Measurements from ENCODE around the gene FHAD1.
"Not testable (repeated sequence)": the region's sequence is repeated elsewhere in the genome, so short reads cannot be mapped to it uniquely, and the experiment has no call there.

The FHAD1 gene

GRCh38 chr1:15381805-15382204 is 134.8 kb downstream of the FHAD1 start:
- no peak for DNase-seq

- DNase-seq: no peak
These were observed 135.8 kb downstream of the FHAD1 start for GRCh38 chr1:15382601-15383518.

GRCh38 chr1:15383810-15384209 is 136.8 kb downstream of the FHAD1 start:
- DNase-seq: no peak

GRCh38 chr1:15384301-15384901 is 137.4 kb downstream of the FHAD1 start:
- no peak for DNase-seq

GRCh38 chr1:15385420-15385819 is 138.4 kb downstream of the FHAD1 start:
- DNase-seq: no peak

- DNase-seq: no peak
These were observed 139.2 kb downstream of the FHAD1 start for GRCh38 chr1:15386164-15386749.

GRCh38 chr1:15388201-15388880 is 141.3 kb downstream of the FHAD1 start:
- DNase-seq: no peak

- DNase-seq: not testable (repeated sequence)
These were observed 142.8 kb downstream of the FHAD1 start for GRCh38 chr1:15389828-15390227.

- no peak for DNase-seq
These were observed 143.6 kb downstream of the FHAD1 start for GRCh38 chr1:15390667-15391066.

GRCh38 chr1:15391366-15391765 is 144.3 kb downstream of the FHAD1 start:
- no peak for DNase-seq

GRCh38 chr1:15393475-15394257 is 146.6 kb downstream of the FHAD1 start:
- no peak for DNase-seq

GRCh38 chr1:15394258-15394690 is 147.3 kb downstream of the FHAD1 start:
- DNase-seq: no peak

- DNase-seq: no peak
These were observed 150.2 kb downstream of the FHAD1 start for GRCh38 chr1:15397236-15397635.

GRCh38 chr1:15399710-15400109 is 152.7 kb downstream of the FHAD1 start:
- DNase-seq: no peak

GRCh38 chr1:15400627-15401026 is 153.6 kb downstream of the FHAD1 start:
- no peak for DNase-seq

- DNase-seq: no peak
These were observed 154.5 kb downstream of the FHAD1 start for GRCh38 chr1:15401391-15402055.

- no peak for DNase-seq
These were observed 155.9 kb downstream of the FHAD1 start for GRCh38 chr1:15402809-15403450.

- no peak for DNase-seq
These were observed 157.0 kb downstream of the FHAD1 start for GRCh38 chr1:15403962-15404580.

- no peak for DNase-seq
These were observed 158.3 kb downstream of the FHAD1 start for GRCh38 chr1:15405106-15405850.

Data from NCI-H187 treated with DMSO at 0.1 percent for 48 hours (cell line).